Activated CD8-positive, alpha-beta memory T cell treated with anti-CD3 and anti-CD28 coated beads for 1 hour (primary cell): ENCODE results near the gene MYO1C.
"Not testable (repeated sequence)": the region's sequence is repeated elsewhere in the genome, so short reads cannot be mapped to it uniquely, and the experiment has no call there.

Experiments used
- DNase-seq, 2 donors: peaks; one replicate each; pipeline ENCODE4 v3.0.0-alpha.2; 2020; ENCODE audit warnings: low read depth in 1 of 2; ENCODE audit errors: extremely low read depth in 1 of 2

Gene MYO1C

GRCh38 chr17:1492249-1493206 is at the start of gene MYO1C:
Gene MYO1C (minus strand): TSS chr17:1492686. CDS start chr17:1492487, 199 bp downstream.
- DNase-seq: no peak

- DNase-seq: no peak
Measured at GRCh38 chr17:1541367-1541904, 49.0 kb upstream of the MYO1C start.

- DNase-seq: no peak
Measured at GRCh38 chr17:1539811-1540210, 47.3 kb upstream of the MYO1C start.

GRCh38 chr17:1535737-1536136 is 43.3 kb upstream of the MYO1C start:
- no peak for DNase-seq

- DNase-seq: no peak
Measured at GRCh38 chr17:1533661-1534325, 41.3 kb upstream of the MYO1C start.

- DNase-seq: peak in 1 of 2 donors; percentile 14
Measured at GRCh38 chr17:1532836-1533602, 40.5 kb upstream of the MYO1C start.

GRCh38 chr17:1529863-1530262 is 37.4 kb upstream of the MYO1C start:
- no peak for DNase-seq

- DNase-seq: not testable (repeated sequence)
Measured at GRCh38 chr17:1526876-1527275, 34.4 kb upstream of the MYO1C start.

GRCh38 chr17:1522626-1523025 is 30.1 kb upstream of the MYO1C start:
- DNase-seq: no peak

GRCh38 chr17:1521086-1521640 is 28.7 kb upstream of the MYO1C start:
- no peak for DNase-seq

- no peak for DNase-seq
Measured at GRCh38 chr17:1519678-1520077, 27.2 kb upstream of the MYO1C start.

GRCh38 chr17:1518410-1518809 is 25.9 kb upstream of the MYO1C start:
- DNase-seq: no peak

GRCh38 chr17:1516388-1517161 is 24.1 kb upstream of the MYO1C start, which contains the start of gene INPP5K:
Gene INPP5K (minus strand): TSS chr17:1516612. CDS start chr17:1516499, 113 bp downstream.
- peak; percentile 94 to 95 for DNase-seq

- DNase-seq: peak in 1 of 2 donors; percentile 25
Measured at GRCh38 chr17:1515640-1516387, 23.3 kb upstream of the MYO1C start.

GRCh38 chr17:1512351-1512750 is 19.9 kb upstream of the MYO1C start:
- DNase-seq: no peak

GRCh38 chr17:1511756-1512321 is 19.4 kb upstream of the MYO1C start:
- no peak for DNase-seq

- DNase-seq: no peak
Measured at GRCh38 chr17:1511290-1511689, 18.8 kb upstream of the MYO1C start.

GRCh38 chr17:1509290-1509881 is 16.9 kb upstream of the MYO1C start:
- no peak for DNase-seq
